H1 (cell line): ENCODE results near the gene AGRP. TPM values are rescaled to one million over a fixed set of nuclear protein-coding genes. Genes with fewer than 3 reads are reported as not detected.

ENCODE experiments used
- CTCF ChIA-PET: fragments of 300-600 bp; sonication (Branson Sonifier 250); formaldehyde crosslinking; loops from one replicate; lab custom pipeline; 2021; ENCODE audit not compliant: partially characterized antibody; lab: Charles Lee
- POLR2A ChIA-PET: fragments of 300-600 bp; sonication (Branson Sonifier 250); formaldehyde crosslinking; loops from one replicate; lab custom pipeline; 2021; ENCODE audit warnings: inconsistent platforms; ENCODE audit not compliant: partially characterized antibody; lab: Charles Lee
- DNase-seq, 2 experiments: peaks; one replicate each; pipeline versions ENCODE4 v3.0.0 to v3.0.0-alpha.2; 2010 to 2022; ENCODE audit warnings: low spot score in 2 of 2, low read depth in 1 of 2, mixed read lengths in 1 of 2
- FAIRE-seq: peaks from 2 replicates; lab custom pipeline; 2011; peaks lifted over from hg19 to GRCh38; lab: Jason Lieb, UNC
- H2AFZ ChIP-seq: 2 replicates; pipeline ENCODE4 v1.8.1; 2012; ENCODE audit warnings: low read length, inconsistent platforms
- H2AK5ac ChIP-seq: 2 replicates; pipeline ENCODE4 v1.6.1; 2013; ENCODE audit warnings: low read depth, low read length
- H2BK120ac ChIP-seq: replicated peaks from 2 replicates; pipeline ENCODE3; 2013; ENCODE audit warnings: low read depth, low read length, inconsistent platforms
- H2BK12ac ChIP-seq: 2 replicates; pipeline ENCODE4 v1.6.1; 2013; ENCODE audit warnings: low read depth, low read length
- H2BK15ac ChIP-seq: 2 replicates; pipeline ENCODE4 v1.6.1; 2013; ENCODE audit warnings: low read length
- H2BK20ac ChIP-seq: 2 replicates; pipeline ENCODE4 v1.6.1; 2013; ENCODE audit warnings: low read length
- H2BK5ac ChIP-seq: 2 replicates; pipeline ENCODE4 v1.6.1; 2013; ENCODE audit warnings: low read depth, low read length
- H3K14ac ChIP-seq: 2 replicates; pipeline ENCODE4 v1.6.1; 2013; ENCODE audit warnings: inconsistent platforms; ENCODE audit not compliant: insufficient read length
- H3K18ac ChIP-seq: 2 replicates; pipeline ENCODE4 v1.6.1; 2013; ENCODE audit warnings: low read length; ENCODE audit errors: extremely low read depth
- H3K23ac ChIP-seq: 2 replicates; pipeline ENCODE4 v1.6.1; 2013; ENCODE audit warnings: inconsistent platforms; ENCODE audit not compliant: insufficient read length
- H3K23me2 ChIP-seq: 2 replicates; pipeline ENCODE4 v1.6.1; 2013; ENCODE audit warnings: low read depth, low read length
- H3K27ac ChIP-seq: 2 replicates; pipeline ENCODE4 v1.6.1; 2011; ENCODE audit warnings: low read depth, low read length, inconsistent platforms
- H3K27me3 ChIP-seq, 4 experiments: replicated peaks in 1 of 4; 1 replicate in 1 of 4; 2 replicates in 3 of 4; pipeline versions ENCODE4 v1.6.1 to v1.8.1; 2011 to 2013; ENCODE audit warnings: low read length in 3 of 4, mild to moderate bottlenecking in 3 of 4, inconsistent platforms in 2 of 4, mixed read lengths in 2 of 4, moderate library complexity in 1 of 4; ENCODE audit not compliant: control insufficient read depth in 3 of 4, insufficient read depth in 3 of 4; ENCODE audit errors: extremely low read depth in 1 of 4
- H3K36me3 ChIP-seq, 4 experiments: 2 replicates each; pipeline versions ENCODE4 v1.6.1 to v1.8.1; 2011 to 2013; ENCODE audit warnings: mild to moderate bottlenecking in 4 of 4, low read length in 3 of 4, moderate library complexity in 2 of 4, control low read depth in 1 of 4, inconsistent platforms in 1 of 4; ENCODE audit not compliant: insufficient read depth in 4 of 4, control insufficient read depth in 2 of 4
- H3K4ac ChIP-seq: replicated peaks from 2 replicates; pipeline ENCODE3; 2013; ENCODE audit warnings: low read length, low read depth, mixed read lengths, inconsistent platforms; ENCODE audit not compliant: insufficient read length
- H3K4me1 ChIP-seq, 4 experiments: replicated peaks in 1 of 4; 1 replicate in 1 of 4; 2 replicates in 3 of 4; pipeline versions ENCODE4 v1.6.1 to v1.8.1; 2011 to 2013; ENCODE audit warnings: low read length in 3 of 4, inconsistent platforms in 2 of 4, mixed read lengths in 1 of 4; ENCODE audit not compliant: insufficient read depth in 4 of 4, control insufficient read depth in 3 of 4
- H3K4me2 ChIP-seq, 2 experiments: 2 replicates each; pipeline versions ENCODE4 v1.6.1 to v1.8.1; 2011 to 2013; ENCODE audit warnings: low read depth in 2 of 2, low read length in 2 of 2, control low read depth in 1 of 2, inconsistent platforms in 1 of 2, mild to moderate bottlenecking in 1 of 2; ENCODE audit not compliant: insufficient read depth in 1 of 2
- H3K4me3 ChIP-seq, 4 experiments: fragments of 200-600, 300-600 bp in 1 of 4; sonication (generic), shearing (Covaris generic), sonication (Bioruptor Twin) in 1 of 4; 2 replicates each; pipeline versions ENCODE4 v1.5.1 to v1.8.1; 2011 to 2016; ENCODE audit warnings: low read length in 4 of 4, low read depth in 3 of 4, control low read depth in 2 of 4, inconsistent platforms in 2 of 4, mild to moderate bottlenecking in 2 of 4, mixed read lengths in 1 of 4, moderate library complexity in 1 of 4; ENCODE audit not compliant: insufficient read depth in 2 of 4; ENCODE audit errors: extremely low read depth in 1 of 4
- H3K56ac ChIP-seq: replicated peaks from 2 replicates; pipeline ENCODE3; 2013; ENCODE audit warnings: low read depth, mild to moderate bottlenecking, mixed read lengths, low read length, inconsistent platforms; ENCODE audit not compliant: insufficient read length
- H3K79me1 ChIP-seq: 2 replicates; pipeline ENCODE4 v1.6.1; 2013; ENCODE audit warnings: low read depth, low read length, control low read depth
- H3K79me2 ChIP-seq, 2 experiments: 2 replicates each; pipeline versions ENCODE4 v1.6.1 to v1.8.1; 2012 to 2013; ENCODE audit warnings: low read length in 2 of 2, mild to moderate bottlenecking in 2 of 2, inconsistent platforms in 1 of 2; ENCODE audit not compliant: insufficient read depth in 2 of 2, control insufficient read depth in 1 of 2
- H3K9ac ChIP-seq, 4 experiments: replicated peaks in 1 of 4; 1 replicate in 1 of 4; 2 replicates in 3 of 4; pipeline versions ENCODE4 v1.6.1 to v1.8.1; 2011 to 2013; ENCODE audit warnings: low read depth in 3 of 4, low read length in 3 of 4, control low read depth in 2 of 4, mild to moderate bottlenecking in 2 of 4, moderate library complexity in 2 of 4, inconsistent platforms in 1 of 4; ENCODE audit errors: extremely low read depth in 1 of 4
- H3K9me3 ChIP-seq, 2 experiments: 2 replicates each; pipeline versions ENCODE4 v1.6.1 to v1.8.1; 2012 to 2013; ENCODE audit warnings: mild to moderate bottlenecking in 2 of 2, moderate library complexity in 2 of 2, control low read depth in 1 of 2, inconsistent platforms in 1 of 2, low read depth in 1 of 2, low read length in 1 of 2, mixed read lengths in 1 of 2; ENCODE audit not compliant: insufficient read depth in 2 of 2
- H4K20me1 ChIP-seq, 2 experiments: replicated peaks in 1 of 2; 2 replicates each; pipeline versions ENCODE3 to v1.8.1; 2011 to 2013; ENCODE audit warnings: inconsistent platforms in 2 of 2, low read length in 2 of 2, mild to moderate bottlenecking in 1 of 2; ENCODE audit not compliant: insufficient read depth in 2 of 2, control insufficient read depth in 1 of 2
- H4K5ac ChIP-seq: 2 replicates; pipeline ENCODE4 v1.6.1; 2013; ENCODE audit warnings: low read length, low read depth, mixed read lengths, inconsistent platforms; ENCODE audit not compliant: insufficient read length
- H4K8ac ChIP-seq: 2 replicates; pipeline ENCODE4 v1.8.0; 2013; ENCODE audit warnings: mild to moderate bottlenecking, moderate library complexity, low read length, inconsistent platforms; ENCODE audit not compliant: insufficient read depth; ENCODE audit errors: extremely low read depth
- H4K91ac ChIP-seq: replicated peaks from 2 replicates; pipeline ENCODE3; 2013; ENCODE audit warnings: low read length, mixed read lengths, inconsistent platforms; ENCODE audit not compliant: insufficient read length
- CEBPB ChIP-seq: IDR thresholded peaks from 2 replicates; pipeline ENCODE4 v1.6.1; 2012; ENCODE audit warnings: low read depth, low read length
- WGBS, 2 experiments: shearing (Covaris generic) in 1 of 2; methylation state at CpG; one replicate each; pipeline versions ENCODE4 v1.1.6 to v1.1.7; 2013 to 2015; ENCODE audit warnings: low lambda C conversion rate in 2 of 2, mixed read lengths in 2 of 2, inconsistent platforms in 1 of 2, low coverage in 1 of 2, missing lambda C conversion rate in 1 of 2; ENCODE audit not compliant: insufficient replicate concordance in 2 of 2, insufficient coverage in 1 of 2, insufficient read length in 1 of 2; ENCODE audit errors: extremely low coverage in 1 of 2, missing lambda C conversion rate in 1 of 2; 5-methylcytosine and 5-hydroxymethylcytosine counted together
- polyA plus RNA-seq, 7 experiments: library from polyadenylated mRNA; depleted of rRNA in 3 of 7; stranded (reverse) in 5 of 7; unstranded in 2 of 7; fragments of >200 nt in 5 of 7; fragments of 200-250 nt in 2 of 7; gene quantifications; 1 replicate in 5 of 7; 2 replicates in 1 of 7; 4 replicates in 1 of 7; pipeline versions ENCODE4 v1.2.1 to v1.2.3, GENCODE V29; 2011 to 2013; ENCODE audit warnings: missing spikeins in 2 of 7, mixed read lengths in 2 of 7
- total RNA-seq: library from RNA; stranded (reverse); fragmentation: NEBNext Ultra II Directional; extraction: Animal tissue kit (Norgen Biotek cat#: 25700); gene quantifications from 2 replicates; pipeline ENCODE4 v1.2.1, GENCODE V29; 2021

The AGRP gene
- total and polyA plus RNA-seq, 2 of the 8 experiments (the other 6 are each of a cell fraction or from before 2014, with no cell fraction given), result not detected

- TF ChIP-seq CEBPB, result no peak
- CTCF ChIA-PET, result interaction anchor here (0.5 to 9.9 kb wide), 12 partner anchors 15 to 195 kb away, joined by 3 to 335 read pairs (median 4); partner anchors contain the start of genes AGRP, ATP6V0D1, C16orf86 and CARMIL2
- DNase-seq (no peak), FAIRE-seq (no peak)
- H4K5ac ChIP-seq, result no peak overlapping the region
- H3K18ac ChIP-seq, result no peak overlapping the region
- no peak overlapping the region for H2BK15ac ChIP-seq
- no peak overlapping the region for H2BK20ac ChIP-seq
- H3K27me3 ChIP-seq, result peaks cover 0 to 14% (median 5%) of the 10 kb centered on the region in 4 experiments; a peak in 2 of 7 replicates
- no peak overlapping the region for H3K4me3 ChIP-seq
- no peak overlapping the region for H4K91ac ChIP-seq
- H3K9me3 ChIP-seq, result no peaks in the 10 kb centered on the region
- no peak overlapping the region for H3K14ac ChIP-seq
- H4K20me1 ChIP-seq, result no peaks in the 10 kb centered on the region
- H3K4me2 ChIP-seq, result no peak overlapping the region
- POLR2A ChIA-PET, result interaction anchor here (1.0 kb wide), 1 partner anchor 11 kb away, joined by 3 read pairs; no protein-coding TSS in a partner anchor
- no peak overlapping the region for H3K9ac ChIP-seq
- no peak overlapping the region for H3K23ac ChIP-seq
- no peaks in the 10 kb centered on the region for H3K4me1 ChIP-seq
- H3K79me2 ChIP-seq, result no peaks in the 10 kb centered on the region
- no peak overlapping the region for H3K4ac ChIP-seq
- no peak overlapping the region for H2AK5ac ChIP-seq
- no peak overlapping the region for H3K56ac ChIP-seq
- no peak overlapping the region for H2BK120ac ChIP-seq
- H3K79me1 ChIP-seq, result no peaks in the 10 kb centered on the region; the same call in 1 of the 2 replicates
- WGBS, 2 experiments, result 90% methylated on average over 3 of the region's 3 CpGs; no CpG with 5 or more reads in 1 of the 2 experiments
- H3K23me2 ChIP-seq, result no peaks in the 10 kb centered on the region
- no peak overlapping the region for H2BK12ac ChIP-seq
- H3K36me3 ChIP-seq, result no peaks in the 10 kb centered on the region
- no peak overlapping the region for H3K27ac ChIP-seq
- no peak overlapping the region for H2AFZ ChIP-seq
- no peak overlapping the region for H2BK5ac ChIP-seq
- no peak overlapping the region for H4K8ac ChIP-seq
Measured at GRCh38 chr16:67517155-67517445, 33.8 kb upstream of the AGRP start.
